DMS114 treated with DMSO at 0.1 percent for 48 hours (cell line): ENCODE data around the gene HPN.

Experiments
- DNase-seq: peaks from one replicate; lab custom pipeline; 2025; ENCODE audit not compliant: unreplicated experiment; lab: John Stamatoyannopoulos, UW

HPN gene

DNA sequence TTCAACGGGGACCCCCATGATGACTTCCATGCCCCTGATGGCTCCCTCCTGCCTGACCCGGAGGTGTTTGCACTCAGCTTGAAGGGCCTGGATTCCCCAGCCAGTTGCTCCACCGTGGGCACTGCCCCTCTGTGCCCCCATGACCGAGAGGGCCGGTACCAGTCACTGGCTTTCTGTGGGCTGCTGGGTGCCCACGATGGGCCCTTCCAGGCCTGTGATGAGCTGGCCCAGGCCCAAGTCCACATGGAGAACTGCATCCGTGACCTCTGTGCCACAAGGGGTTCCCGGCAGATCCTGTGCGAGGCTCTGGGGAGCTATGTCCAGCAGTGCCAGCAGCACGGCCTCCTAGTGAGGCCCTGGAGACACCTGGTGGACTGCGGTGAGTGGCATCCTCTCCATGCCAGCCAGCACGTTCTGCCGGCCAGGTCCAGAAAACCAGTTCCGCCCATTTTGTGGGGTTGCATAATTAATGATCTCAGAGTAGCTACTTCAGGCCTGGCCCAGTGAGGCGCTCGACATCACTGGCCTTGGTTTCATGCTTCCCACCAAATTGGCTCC is 39.2 kb downstream of the HPN start:
- no peak for DNase-seq

DNA sequence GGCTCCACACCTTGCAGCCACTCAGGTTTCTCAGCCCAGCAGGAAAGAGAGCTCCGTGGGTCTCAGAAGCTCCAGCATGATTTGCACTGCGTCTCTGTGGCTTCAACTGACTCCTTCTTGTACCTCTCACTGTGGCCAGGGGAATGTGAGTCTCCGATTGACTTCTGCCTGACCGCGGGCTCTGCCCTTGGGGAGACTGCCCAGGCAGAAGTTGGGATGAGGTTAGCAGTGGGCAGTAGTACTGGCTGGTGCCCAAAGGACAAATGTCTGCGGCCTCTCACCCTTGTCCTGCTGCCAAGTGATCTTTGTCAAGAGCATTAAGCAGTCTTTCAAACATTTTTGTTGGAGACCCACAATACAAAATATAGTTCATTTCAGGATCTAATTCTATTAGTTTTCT is 39.7 kb downstream of the HPN start:
- DNase-seq = no peak

- no peak for DNase-seq
These were observed 42.4 kb downstream of the HPN start for GRCh38 chr19:35083691-35084508.

DNA sequence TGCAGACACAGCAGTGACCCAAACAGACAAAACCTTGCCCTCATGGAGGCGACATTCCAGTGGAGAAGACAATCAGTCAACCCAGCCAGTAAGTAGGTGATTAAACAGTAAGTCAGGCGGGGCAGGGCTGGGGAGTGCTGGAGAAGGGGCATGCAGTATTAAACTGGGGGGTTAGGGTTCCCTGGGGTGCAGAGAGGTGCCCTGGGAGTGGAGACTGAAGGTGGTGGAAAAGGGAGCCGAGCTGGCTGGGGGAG is 42.9 kb downstream of the HPN start:
- no peak for DNase-seq

GRCh38 chr19:35085947-35086346 is 44.4 kb downstream of the HPN start:
- DNase-seq = no peak

GRCh38 chr19:35086455-35086854 is 44.9 kb downstream of the HPN start:
- no peak for DNase-seq

DNA sequence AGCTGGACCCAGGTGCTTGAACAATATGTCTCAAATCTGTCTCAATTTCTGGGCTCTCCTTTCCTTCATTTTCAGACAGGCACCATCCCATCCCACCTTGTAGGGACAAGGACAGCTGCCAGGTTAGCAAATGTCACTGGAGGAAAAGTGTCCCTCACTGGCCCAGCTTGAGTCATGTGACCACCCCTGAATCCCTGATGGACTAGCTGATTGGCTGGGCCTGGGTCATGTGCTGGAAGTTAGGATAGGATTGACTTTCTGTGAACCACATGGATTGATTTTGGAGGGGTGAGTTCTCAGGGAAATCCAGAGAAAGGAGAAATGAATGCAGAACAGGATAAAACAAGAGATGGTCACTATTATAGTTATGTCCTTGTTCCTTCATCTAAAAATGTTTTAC is 45.9 kb downstream of the HPN start:
- no peak for DNase-seq

DNA sequence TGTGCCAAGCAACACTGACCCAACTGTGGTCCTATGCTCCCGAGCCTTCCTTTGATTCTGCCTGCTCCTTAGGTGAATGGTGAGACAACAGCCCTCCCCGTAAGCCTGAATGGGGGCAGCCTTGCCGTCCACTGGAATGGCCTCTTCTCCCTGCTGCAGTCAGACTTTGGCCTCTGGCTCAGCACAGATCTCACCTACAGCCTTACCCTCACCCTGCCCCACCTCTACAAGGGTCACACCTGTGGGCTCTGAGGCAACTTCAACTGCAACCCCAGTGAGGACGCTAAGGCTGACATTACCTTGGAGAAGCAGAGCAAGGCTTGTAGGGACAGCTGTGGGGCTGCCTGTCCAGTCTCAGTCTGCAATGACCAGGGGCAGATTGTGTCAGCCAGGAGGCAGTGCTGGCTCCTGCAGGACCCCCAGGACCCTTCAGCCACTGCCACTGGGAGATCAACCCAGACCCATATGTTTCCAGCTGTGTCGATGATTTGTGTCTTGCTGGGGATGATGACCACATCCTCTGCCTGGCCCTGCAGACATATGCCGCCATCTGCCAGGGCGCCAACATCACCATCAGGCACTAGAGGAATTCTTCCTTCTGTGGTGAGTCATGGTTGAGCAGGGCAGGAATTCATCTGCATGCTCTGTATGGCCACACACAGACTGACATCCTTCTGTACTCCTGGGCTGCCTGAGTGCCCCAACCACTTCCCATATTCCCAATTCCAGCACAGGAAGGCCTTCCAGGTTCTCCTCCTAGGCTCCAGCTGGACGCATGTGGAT is 46.8 kb downstream of the HPN start:
- DNase-seq = no peak

- no peak for DNase-seq
These were observed 48.0 kb downstream of the HPN start for GRCh38 chr19:35089554-35089953.

GRCh38 chr19:35090160-35090505 is 48.6 kb downstream of the HPN start:
- DNase-seq = no peak

DNA sequence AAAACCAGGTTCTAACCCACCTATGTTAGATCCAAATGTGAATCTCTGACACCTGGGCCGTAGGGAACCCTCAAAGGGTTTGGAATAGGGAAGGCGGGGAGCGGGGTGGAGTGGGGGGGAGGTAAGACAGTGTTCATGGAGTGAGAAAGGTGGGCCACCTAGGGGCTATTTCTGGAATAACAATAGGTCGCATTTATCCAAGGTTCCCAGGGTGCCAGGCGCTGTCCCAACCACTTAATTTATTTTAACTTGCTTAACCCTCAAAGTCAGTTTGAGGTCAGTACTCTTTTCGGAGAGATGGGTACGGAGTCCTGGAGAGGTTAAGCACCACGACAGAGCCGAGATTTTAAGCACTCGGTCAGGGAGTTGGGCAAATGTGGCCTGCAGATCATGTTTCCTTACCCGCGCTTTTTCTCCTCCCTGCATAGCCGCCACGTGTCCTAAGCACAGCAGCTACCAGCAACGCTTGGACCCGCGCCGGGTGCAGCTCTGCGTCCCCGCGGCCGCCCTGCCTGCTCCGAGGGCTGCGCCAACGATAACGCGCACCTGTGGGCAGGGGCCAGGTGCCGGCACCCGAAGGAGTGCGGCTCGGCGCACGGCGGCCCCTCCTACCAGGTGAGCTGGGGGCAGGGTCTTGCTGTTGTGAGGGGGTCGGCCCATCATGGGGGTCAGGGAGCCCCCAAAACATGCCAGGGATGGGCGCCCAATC is 49.1 kb downstream of the HPN start:
- DNase-seq = peak; percentile 45

- DNase-seq = no peak
These were observed 51.9 kb downstream of the HPN start for GRCh38 chr19:35093430-35093829.

GRCh38 chr19:35093941-35094647 is 52.6 kb downstream of the HPN start:
- DNase-seq = no peak

GRCh38 chr19:35094656-35095055 is 53.1 kb downstream of the HPN start:
- no peak for DNase-seq

DNA sequence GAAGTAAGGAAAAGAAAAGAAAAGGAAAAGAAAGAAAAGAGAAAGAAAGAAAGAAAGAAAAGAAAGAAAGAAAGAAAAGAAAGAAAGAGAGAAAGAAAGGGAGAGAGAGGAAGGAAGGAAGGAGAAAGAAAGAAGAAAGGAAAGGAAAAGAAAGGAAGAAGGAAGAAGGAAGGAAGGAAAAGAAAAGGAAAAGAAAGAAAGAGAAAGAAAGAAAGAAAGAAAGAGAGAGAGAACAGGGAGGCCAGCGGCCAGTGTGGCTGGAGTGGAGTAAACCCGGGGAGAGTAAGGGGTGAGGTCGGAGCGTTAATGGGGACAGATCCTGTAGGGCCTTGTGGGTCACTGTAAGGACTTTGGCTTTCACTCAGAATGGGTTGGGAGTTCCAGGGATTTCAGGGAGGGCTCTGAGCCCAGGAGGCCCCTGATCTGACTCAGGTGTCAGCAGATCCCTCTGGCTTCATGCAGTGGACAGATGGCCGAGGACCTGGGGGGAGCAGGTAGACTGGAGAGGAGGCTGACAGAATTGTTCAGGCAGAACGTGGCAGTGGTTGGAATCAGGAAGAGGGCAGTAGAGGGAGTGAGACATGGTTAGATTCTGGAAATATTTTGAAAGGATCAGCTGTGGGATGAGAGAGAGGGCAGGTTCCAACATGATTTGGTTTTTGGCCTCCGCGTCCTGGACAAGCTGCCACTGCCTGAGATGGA is 54.3 kb downstream of the HPN start:
- DNase-seq = no peak

GRCh38 chr19:35098413-35099049 is 57.0 kb downstream of the HPN start:
- DNase-seq = no peak

DNA sequence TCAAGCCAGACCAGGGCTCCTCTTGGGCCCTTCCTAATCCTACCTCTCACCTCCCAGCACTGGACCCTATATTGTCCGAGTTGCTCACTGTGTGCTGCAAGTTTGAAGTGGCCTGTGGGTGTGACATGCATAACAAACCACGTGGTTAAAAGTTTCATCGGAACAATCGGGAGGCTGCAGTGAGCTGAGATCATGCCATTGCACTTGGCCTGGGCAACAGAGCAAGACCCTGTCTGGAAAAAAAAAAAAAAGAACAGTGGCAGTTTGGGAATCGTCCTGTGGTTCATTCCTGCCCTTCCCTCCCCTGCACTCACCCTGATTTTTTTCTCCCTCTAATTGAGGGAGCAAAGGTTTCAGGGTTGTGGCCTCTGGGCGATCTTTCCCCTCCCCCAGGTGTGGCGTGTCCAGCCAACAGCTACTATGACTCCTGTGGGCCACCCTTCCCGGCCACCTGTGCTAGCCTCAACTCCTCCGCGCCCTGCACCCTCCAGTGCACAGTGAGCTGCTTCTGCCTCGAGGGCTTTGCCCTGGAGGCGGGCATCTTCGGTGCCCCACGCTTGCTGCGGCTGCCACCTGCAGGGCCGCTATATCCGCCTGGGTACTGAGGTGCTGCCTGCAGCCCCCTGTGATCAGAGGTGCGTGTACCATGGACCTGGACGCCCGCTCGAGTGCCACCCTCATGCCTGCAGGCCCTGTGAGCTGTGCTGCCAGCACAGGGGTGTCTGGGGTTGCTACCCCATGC is 57.8 kb downstream of the HPN start:
- no peak for DNase-seq

DNA sequence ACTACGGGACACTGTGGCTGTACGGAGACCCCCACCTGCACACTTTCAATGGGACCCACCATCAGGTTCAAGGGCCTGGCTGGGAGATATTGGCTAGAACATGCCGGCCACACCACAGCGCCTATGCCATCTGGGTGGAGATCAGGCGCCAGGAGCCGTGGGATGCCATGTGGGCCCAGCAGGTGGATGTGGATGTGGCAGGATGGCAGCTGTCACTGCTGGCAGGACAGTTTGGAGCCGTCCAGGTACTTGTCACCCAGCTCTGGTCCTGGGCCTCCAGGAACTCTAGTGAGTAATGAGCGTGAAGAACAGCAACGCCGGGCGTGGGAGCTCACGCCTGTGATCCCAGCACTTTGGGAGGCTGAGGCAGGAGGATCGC is 58.4 kb downstream of the HPN start:
- no peak for DNase-seq
